GM12801 (cell line): ENCODE data around the gene WDR37.

Source experiments
- CTCF ChIP-seq: IDR thresholded peaks from one replicate; pipeline ENCODE4 v1.5.1; 2011; ENCODE audit warnings: control low read depth; ENCODE audit not compliant: insufficient read length; ENCODE audit errors: extremely low read depth

The WDR37 gene

GRCh38 chr10:1151076-1152033, 95.2 kb downstream of the WDR37 start:
- no peak for TF ChIP-seq CTCF

- no peak for TF ChIP-seq CTCF
These were observed 96.4 kb downstream of the WDR37 start for GRCh38 chr10:1152386-1153250.

- TF ChIP-seq CTCF: no peak
These were observed 97.1 kb downstream of the WDR37 start for GRCh38 chr10:1153251-1153763.

GRCh38 chr10:1153805-1154351, 97.7 kb downstream of the WDR37 start:
- no peak for TF ChIP-seq CTCF

- TF ChIP-seq CTCF: no peak
These were observed 98.5 kb downstream of the WDR37 start for GRCh38 chr10:1154531-1155295.

- TF ChIP-seq CTCF: no peak
These were observed 99.8 kb downstream of the WDR37 start for GRCh38 chr10:1155791-1156615.
